Measurements from ENCODE around the gene GAS7. TPM values are rescaled to one million over a fixed set of nuclear protein-coding genes. Genes with fewer than 3 reads are reported as not detected.

The GAS7 gene
- total RNA-seq, 1 experiment from 2014 or later: 12.3 TPM

- TF ChIP-seq SP1 (CRISPR knock-in tag; conservative IDR thresholded peaks at IDR 0.05) (no peak), ZNF425 (CRISPR knock-in tag; conservative IDR thresholded peaks at IDR 0.05) (no peak), HMGXB4 (CRISPR knock-in tag; IDR thresholded peaks at IDR 0.05) (no peak), ZNF416 (CRISPR knock-in tag; IDR thresholded peaks at IDR 0.05) (no peak), ZNF121 (CRISPR knock-in tag; IDR thresholded peaks at IDR 0.05) (no peak), ATF3 (CRISPR knock-in tag; conservative IDR thresholded peaks at IDR 0.05) (no peak), ZMAT4 (CRISPR knock-in tag; IDR thresholded peaks at IDR 0.05) (no peak), KAT7 (CRISPR knock-in tag; IDR thresholded peaks at IDR 0.05; ENCODE audit: borderline replicate concordance) (no peak), ZNF232 (CRISPR knock-in tag; IDR thresholded peaks at IDR 0.05) (no peak), ZNF317 (CRISPR knock-in tag; IDR thresholded peaks at IDR 0.05; ENCODE audit: borderline replicate concordance, low read depth) (no peak)
Observed at GRCh38 chr17:10046786-10047785, 151.3 kb downstream of the GAS7 start (continued).

GRCh38 chr17:10045871-10046658 lies 152.3 kb downstream of the GAS7 start:
- Mint-ChIP-seq H3K27me3 (ENCODE audit: low read depth) (no peaks in the 10 kb centered on the region), H3K27ac (no peak overlapping the region), H3K36me3 (no peaks in the 10 kb centered on the region), H3K9me3 (no peaks in the 10 kb centered on the region), H3K4me1 (peaks cover 16% of the 10 kb centered on the region), H3K4me3 (no peak overlapping the region)
- ChIA-PET POLR2A (no interaction called here), CTCF (no interaction called here)
- ATAC-seq (no peak), DNase-seq (ENCODE audit: low spot score) (no peak)
- TF ChIP-seq JUN (CRISPR knock-in tag; IDR thresholded peaks at IDR 0.05) (no peak), E2F4 (CRISPR knock-in tag; IDR thresholded peaks at IDR 0.05; ENCODE audit: borderline replicate concordance, low read depth) (no peak), HMGXB4 (CRISPR knock-in tag; IDR thresholded peaks at IDR 0.05) (no peak), PREB (CRISPR knock-in tag; IDR thresholded peaks at IDR 0.05; ENCODE audit: borderline replicate concordance) (no peak), MAX (CRISPR knock-in tag; IDR thresholded peaks at IDR 0.05) (no peak), PRDM15 (CRISPR knock-in tag; IDR thresholded peaks at IDR 0.05) (no peak), USF1 (CRISPR knock-in tag; IDR thresholded peaks at IDR 0.05) (no peak), NFATC4 (CRISPR knock-in tag; IDR thresholded peaks at IDR 0.05) (no peak)

Measured in WTC11 (cell line).